NT2/D1 (cell line): ENCODE data around the gene ESR2.

ENCODE experiments used
- SUZ12 ChIP-seq: IDR thresholded peaks from 2 replicates; pipeline ENCODE4 v1.6.1; 2011; ENCODE audit not compliant: insufficient read length, insufficient read depth; ENCODE audit errors: extremely low read depth
- YY1 ChIP-seq: IDR thresholded peaks from 2 replicates; pipeline ENCODE4 v1.6.1; 2011; ENCODE audit not compliant: insufficient read length, insufficient read depth

- TF ChIP-seq SUZ12 = no peak
- no peak for TF ChIP-seq YY1
Observed at GRCh38 chr14:64059454-64060198, 234.5 kb downstream of the ESR2 start.
